Gastrocnemius medialis (tissue), 4 donors: ENCODE measurements around the gene ZNF473. TPM values are rescaled to one million over a fixed set of nuclear protein-coding genes. Genes with fewer than 3 reads are reported as not detected.

Experiments
- ATAC-seq, 2 donors: fragments of 150-250 bp; one replicate each; pipeline ENCODE4 v1.9.1; 2016
- DNase-seq, 2 donors: peaks; one replicate each; pipeline ENCODE4 v3.0.0-alpha.2; 2019
- H3K27ac ChIP-seq, 4 donors: fragments of 200-600 bp; sonication (generic); 1 replicate in 1 of 4; 2 replicates in 3 of 4; pipeline ENCODE4 v1.5.1; 2016 to 2018; ENCODE audit warnings: mild to moderate bottlenecking in 2 of 4, moderate library complexity in 1 of 4
- H3K27me3 ChIP-seq, 3 donors: fragments of 200-600 bp; sonication (generic) in 2 of 3; 1 replicate in 1 of 3; 2 replicates in 2 of 3; pipeline versions ENCODE4 v1.5.1 to v1.6.0; 2016 to 2019; ENCODE audit warnings: mild to moderate bottlenecking in 1 of 3, moderate library complexity in 1 of 3
- H3K36me3 ChIP-seq, 2 donors: fragments of 200-600 bp; sonication (generic) in 1 of 2; one replicate each; pipeline ENCODE4 v1.5.1; 2017 to 2018
- H3K4me1 ChIP-seq, 2 donors: fragments of 200-600 bp; sonication (generic) in 1 of 2; one replicate each; pipeline ENCODE4 v1.5.1; 2016 to 2017; ENCODE audit warnings: mild to moderate bottlenecking in 2 of 2
- H3K4me3 ChIP-seq, 4 donors: fragments of 200-600 bp; sonication (generic) in 3 of 4; 1 replicate in 1 of 4; 2 replicates in 3 of 4; pipeline ENCODE4 v1.5.1; 2016 to 2019; ENCODE audit warnings: mild to moderate bottlenecking in 2 of 4
- H3K9me3 ChIP-seq, 3 donors: fragments of 200-600 bp; sonication (generic) in 2 of 3; 1 replicate in 1 of 3; 2 replicates in 2 of 3; pipeline ENCODE4 v1.5.1; 2016 to 2019
- CTCF ChIP-seq, 5 experiments: fragments of 450-650 bp in 3 of 5; fragments of 200-600 bp in 2 of 5; sonication (generic) in 2 of 5; IDR thresholded peaks in 4 of 5; conservative IDR thresholded peaks in 1 of 5; 1 replicate in 4 of 5; 2 replicates in 1 of 5; pipeline ENCODE4 v1.5.1; 2016 to 2019; ENCODE audit warnings: antibody characterized with exemption in 5 of 5, mild to moderate bottlenecking in 3 of 5, moderate library complexity in 3 of 5
- POLR2A ChIP-seq, 2 donors: fragments of 450-650 bp; IDR thresholded peaks; one replicate each; pipeline ENCODE4 v1.6.1; 2017; ENCODE audit warnings: antibody characterized with exemption in 2 of 2, mild to moderate bottlenecking in 2 of 2, moderate library complexity in 2 of 2
- in situ Hi-C, 4 donors: fragments of 200-750 bp; cut with MboI; loops; one replicate each; pipeline versions ENCODE4 v1.15.0 to v1.8.0; 2017; ENCODE audit warnings: low sequenced_read_pairs in 4 of 4
- intact Hi-C: fragments of 100-400 bp; cut with DNase I; formaldehyde crosslinking; loops from one replicate; pipeline ENCODE4 v1.15.1; 2023; ENCODE audit warnings: low total_unique reads
- total RNA-seq, 4 donors: library from RNA; depleted of rRNA; stranded (reverse); fragments of >200 nt; gene quantifications; one replicate each; pipeline versions ENCODE4 v1.1.0 to v1.2.3, GENCODE V29; 2016

ZNF473 gene
- total RNA-seq, 4 donors from 2014 or later, result 4.6 to 12.2 (median 10.1) TPM

- peaks cover 0 to 63% of the 10 kb centered on the region in 2 donors for H3K36me3 ChIP-seq
- H3K27ac ChIP-seq, result peak overlapping the region in 2 of 4 donors; percentile 89 to 93
- no peak for ATAC-seq
These were observed 20.4 kb upstream of the ZNF473 start for GRCh38 chr19:50005428-50005827.

GRCh38 chr19:50007170-50007569 is 18.6 kb upstream of the ZNF473 start:
- H3K27me3 ChIP-seq, result no peaks in the 10 kb centered on the region
- in situ Hi-C loops (no loop called here), intact Hi-C loops (no loop called here)
- H3K9me3 ChIP-seq, result no peaks in the 10 kb centered on the region
- H3K4me1 ChIP-seq, result peaks cover 12 to 19% of the 10 kb centered on the region in 2 donors
- H3K36me3 ChIP-seq, result peaks cover 0 to 46% of the 10 kb centered on the region in 2 donors
- TF ChIP-seq POLR2A (IDR thresholded peaks at IDR 0.05) (no peak), CTCF (IDR thresholded peaks at IDR 0.05 in 4 of 5, conservative IDR thresholded peaks at IDR 0.05 in 1 of 5) (no peak)
- no peak overlapping the region for H3K27ac ChIP-seq
- no peak overlapping the region for H3K4me3 ChIP-seq
- ATAC-seq (no peak), DNase-seq (no peak)

More at GRCh38 chr19:50005428-50005827, 20.4 kb upstream of the ZNF473 start:
- Histone ChIP-seq H3K27me3 (no peaks in the 10 kb centered on the region), H3K9me3 (no peaks in the 10 kb centered on the region), H3K4me3 (no peak overlapping the region), H3K4me1 (peaks cover 12 to 19% of the 10 kb centered on the region in 2 donors)
- TF ChIP-seq POLR2A (IDR thresholded peaks at IDR 0.05) (no peak), CTCF (IDR thresholded peaks at IDR 0.05 in 4 of 5, conservative IDR thresholded peaks at IDR 0.05 in 1 of 5) (no peak)
- in situ Hi-C loops (no loop called here), intact Hi-C loops (loop anchor here (2.0 kb wide), 1 partner anchor 19 kb away; the partner anchor contains the start of gene VRK3)
- no peak for DNase-seq

- DNase-seq (no peak), ATAC-seq (no peak)
- Histone ChIP-seq H3K4me1 (peaks cover 12 to 15% of the 10 kb centered on the region in 2 donors), H3K27ac (no peak overlapping the region), H3K36me3 (peaks cover 0 to 41% of the 10 kb centered on the region in 2 donors), H3K27me3 (no peaks in the 10 kb centered on the region), H3K4me3 (no peak overlapping the region), H3K9me3 (no peaks in the 10 kb centered on the region)
- intact Hi-C loops (no loop called here), in situ Hi-C loops (no loop called here)
- TF ChIP-seq CTCF (IDR thresholded peaks at IDR 0.05 in 4 of 5, conservative IDR thresholded peaks at IDR 0.05 in 1 of 5) (no peak), POLR2A (IDR thresholded peaks at IDR 0.05) (no peak)
These were observed 17.9 kb upstream of the ZNF473 start for GRCh38 chr19:50007947-50008346.

- intact Hi-C loops (no loop called here), in situ Hi-C loops (no loop called here)
- DNase-seq (no peak), ATAC-seq (no peak)
- peaks cover 0 to 42% of the 10 kb centered on the region in 2 donors for H3K36me3 ChIP-seq
- no peak overlapping the region for H3K4me3 ChIP-seq
- H3K4me1 ChIP-seq, result peaks cover 11 to 12% of the 10 kb centered on the region in 2 donors
- no peaks in the 10 kb centered on the region for H3K9me3 ChIP-seq
- no peak overlapping the region for H3K27ac ChIP-seq
- no peak for TF ChIP-seq CTCF (IDR thresholded peaks at IDR 0.05 in 4 of 5, conservative IDR thresholded peaks at IDR 0.05 in 1 of 5)
- TF ChIP-seq POLR2A (IDR thresholded peaks at IDR 0.05), result no peak
- H3K27me3 ChIP-seq, result no peaks in the 10 kb centered on the region
These were observed 17.3 kb upstream of the ZNF473 start for GRCh38 chr19:50008532-50008931.
